ENCODE data around the gene CLDN5.
"Not testable (repeated sequence)": the region's sequence is repeated elsewhere in the genome, so short reads cannot be mapped to it uniquely, and the experiment has no call there.

The CLDN5 gene

GRCh38 chr22:19548427-19548826 lies 24.2 kb upstream of the CLDN5 start:
- DNase-seq (ENCODE audit: low read depth in 2 of 2): not testable (repeated sequence)

DNA sequence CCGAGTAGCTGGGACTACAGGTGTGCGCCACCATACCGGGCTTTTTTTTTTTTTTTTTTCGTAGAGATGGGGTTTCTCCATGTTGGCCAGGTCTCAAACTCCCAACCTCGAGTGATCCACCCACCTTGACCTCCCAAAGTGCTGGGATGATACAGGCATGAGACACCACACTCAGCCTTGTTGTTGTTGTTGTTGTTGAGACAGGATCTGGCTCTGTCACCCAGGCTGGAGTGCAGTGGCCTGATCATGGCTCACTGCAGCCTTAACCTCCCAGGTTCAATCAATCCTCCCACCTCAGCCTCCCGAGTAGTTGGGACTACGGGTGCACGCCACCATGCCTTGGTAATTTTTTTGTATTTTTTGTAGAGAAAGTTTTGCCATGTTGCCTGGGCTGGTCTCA lies 23.4 kb upstream of the CLDN5 start:
- no peak for DNase-seq (ENCODE audit: low read depth in 2 of 2)

GRCh38 chr22:19546680-19547079 lies 22.5 kb upstream of the CLDN5 start:
- DNase-seq (ENCODE audit: low read depth in 2 of 2): no peak

DNA sequence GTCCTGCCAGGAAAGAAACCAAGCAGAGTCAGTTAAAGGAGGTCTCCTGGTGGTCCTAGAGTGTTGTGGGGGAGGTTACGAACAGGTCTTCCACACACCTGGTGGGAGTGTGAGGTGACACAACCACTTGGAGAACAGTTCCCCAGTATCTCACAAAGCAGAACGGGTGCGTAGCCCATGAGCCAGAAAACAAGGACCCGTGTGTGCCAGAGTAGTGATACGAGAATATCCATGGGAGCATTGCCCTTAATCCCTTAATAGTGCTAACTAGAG lies 21.7 kb upstream of the CLDN5 start:
- no peak for DNase-seq (ENCODE audit: low read depth in 2 of 2)

GRCh38 chr22:19543970-19544708 lies 19.9 kb upstream of the CLDN5 start:
- DNase-seq (ENCODE audit: low read depth in 2 of 2): no peak

DNA sequence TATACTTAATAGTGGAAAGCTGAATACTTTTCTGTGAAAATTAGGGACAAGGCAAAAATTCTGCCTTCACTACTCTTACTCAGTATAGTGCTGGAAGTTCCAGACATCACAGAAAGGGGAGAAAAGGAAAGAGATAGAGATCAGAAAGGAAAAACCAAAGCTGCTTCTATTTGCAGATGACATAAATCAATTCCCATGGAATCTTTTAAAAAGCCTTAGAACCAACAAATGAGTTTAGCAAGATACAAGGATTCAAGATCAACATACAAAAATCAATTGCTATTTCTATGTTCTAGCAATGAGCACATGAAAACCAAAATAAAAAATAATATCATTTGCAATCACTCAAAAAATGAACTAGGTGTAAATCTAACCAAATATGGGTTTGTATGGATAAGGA lies 16.2 kb upstream of the CLDN5 start:
- DNase-seq (ENCODE audit: low read depth in 2 of 2): no peak

- DNase-seq (ENCODE audit: low read depth in 2 of 2): no peak
These were observed 13.8 kb upstream of the CLDN5 start for GRCh38 chr22:19537941-19538488.

- DNase-seq (ENCODE audit: low read depth in 2 of 2): no peak
These were observed 12.4 kb upstream of the CLDN5 start for GRCh38 chr22:19536564-19536963.

GRCh38 chr22:19535001-19535400 lies 10.8 kb upstream of the CLDN5 start:
- no peak for DNase-seq (ENCODE audit: low read depth in 2 of 2)

- DNase-seq (ENCODE audit: low read depth in 2 of 2): no peak
These were observed 9.6 kb upstream of the CLDN5 start for GRCh38 chr22:19533857-19534256.

GRCh38 chr22:19533049-19533626 lies 8.9 kb upstream of the CLDN5 start:
- no peak for DNase-seq (ENCODE audit: low read depth in 2 of 2)

GRCh38 chr22:19531327-19531726 lies 7.1 kb upstream of the CLDN5 start:
- not testable (repeated sequence) for DNase-seq (ENCODE audit: low read depth in 2 of 2)

GRCh38 chr22:19530751-19531150 lies 6.5 kb upstream of the CLDN5 start:
- DNase-seq (ENCODE audit: low read depth in 2 of 2): no peak

DNA sequence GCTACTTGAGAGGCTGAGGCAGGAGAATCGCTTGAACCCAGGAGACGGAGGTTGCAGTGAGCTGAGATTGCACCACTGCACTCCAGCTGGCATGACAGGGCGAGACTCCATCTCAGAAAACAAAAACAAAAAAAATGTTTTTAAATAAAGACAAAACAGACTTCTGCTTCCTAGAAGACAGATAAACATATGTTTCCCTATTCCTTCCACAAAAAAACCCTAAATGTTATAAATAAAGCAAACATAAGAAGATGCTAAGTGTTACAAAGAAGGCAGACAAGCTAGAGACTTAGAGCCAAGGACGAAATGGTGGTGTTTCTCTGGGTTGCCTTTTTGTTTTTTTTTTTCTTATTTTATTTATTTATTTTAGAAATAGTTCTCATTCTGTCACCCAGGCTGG lies 5.6 kb upstream of the CLDN5 start:
- DNase-seq (ENCODE audit: low read depth in 2 of 2): no peak

GRCh38 chr22:19527861-19528417 lies 3.7 kb upstream of the CLDN5 start:
- DNase-seq (ENCODE audit: low read depth in 2 of 2): no peak

DNA sequence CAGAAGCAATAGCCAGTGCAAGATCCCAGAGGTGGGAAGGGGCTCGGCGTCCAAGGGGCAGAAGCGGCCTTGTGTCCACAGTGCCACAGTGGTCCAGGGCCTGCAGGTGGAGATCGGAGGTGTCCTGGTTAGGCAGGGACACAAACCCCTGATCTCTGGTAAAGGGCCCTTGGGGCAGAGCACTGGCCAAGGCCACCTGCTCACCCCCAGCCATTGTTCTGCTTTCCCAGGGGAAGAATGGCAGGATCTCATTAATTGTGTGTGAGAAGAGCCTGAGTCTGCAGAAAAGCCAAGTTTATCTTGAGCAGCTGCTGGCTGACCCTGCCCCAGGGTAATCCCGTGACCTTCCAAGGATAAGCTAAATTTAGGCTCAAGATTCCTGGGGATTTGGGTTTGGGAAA lies 3.1 kb upstream of the CLDN5 start:
- DNase-seq (ENCODE audit: low read depth in 2 of 2): no peak

DNA sequence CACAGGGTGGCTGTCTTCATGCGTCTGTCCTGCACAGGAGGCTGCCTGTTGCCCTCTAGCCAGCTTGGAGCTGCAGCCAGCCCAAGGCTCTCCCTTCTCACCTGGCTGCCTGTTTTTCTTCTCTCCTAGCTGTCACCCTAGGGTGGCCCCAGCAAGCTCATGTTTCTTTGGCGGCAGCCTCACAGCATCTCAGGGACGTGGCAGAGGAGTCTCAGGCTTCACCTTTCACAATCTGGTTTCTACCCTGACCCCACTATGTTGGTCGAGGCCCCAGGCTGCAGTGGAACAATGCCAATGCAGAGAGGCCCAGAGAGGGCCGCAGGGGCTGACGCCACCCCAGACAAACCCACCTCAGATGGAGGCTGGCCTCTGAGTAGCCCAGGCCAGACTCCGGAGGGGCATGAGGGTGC lies 2.5 kb upstream of the CLDN5 start:
- DNase-seq (ENCODE audit: low read depth in 2 of 2): no peak

DNA sequence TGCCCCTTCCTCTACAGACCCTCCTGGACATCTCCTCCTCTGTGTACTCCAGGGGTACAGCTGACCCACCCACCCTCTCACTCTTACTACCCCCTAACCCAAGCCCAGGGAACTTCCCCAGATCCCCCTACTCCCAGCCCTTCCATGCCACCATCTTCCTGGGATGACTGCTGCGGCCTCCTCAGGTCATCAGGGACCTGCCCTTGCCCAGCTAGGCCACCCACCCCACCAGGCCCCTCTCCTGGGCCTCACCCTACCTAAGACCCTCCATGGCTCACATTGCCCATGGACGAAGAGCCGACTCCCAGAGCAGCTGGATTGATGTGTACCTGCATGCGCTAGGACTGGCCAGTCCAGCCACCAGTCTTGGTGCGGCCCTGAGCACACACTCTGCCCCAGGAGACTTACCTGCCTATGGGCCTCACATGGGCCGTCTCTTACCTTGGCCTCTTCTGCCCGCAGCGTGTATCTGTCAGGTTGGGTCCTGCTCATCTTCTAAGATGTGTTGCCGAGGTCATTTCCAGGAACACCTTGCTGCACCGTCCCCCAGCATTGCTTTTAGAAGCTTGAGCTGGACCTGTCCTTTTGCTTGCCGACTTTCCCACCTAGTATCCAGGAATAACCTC lies 2.0 kb upstream of the CLDN5 start:
- no peak for DNase-seq (ENCODE audit: low read depth in 2 of 2)

DNA sequence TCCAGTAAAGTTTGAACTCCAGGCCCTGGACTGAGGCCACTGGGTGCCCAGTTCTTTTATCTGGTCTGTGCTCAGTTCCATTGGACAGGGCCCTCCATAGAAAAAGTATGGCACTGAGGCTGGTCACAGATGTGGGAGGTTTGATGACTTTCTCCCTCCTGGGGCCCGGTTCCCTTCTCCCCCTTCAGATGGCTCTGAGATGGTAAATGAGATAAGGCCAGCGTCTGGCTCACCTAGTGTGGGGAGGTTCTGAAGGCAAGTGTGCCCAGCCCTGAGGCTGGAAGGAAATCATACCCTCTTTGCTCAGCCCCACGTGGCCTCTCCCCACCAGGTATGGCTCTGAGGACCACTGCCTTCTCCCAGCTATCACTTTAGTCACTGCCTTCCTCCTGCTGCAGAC lies 1.5 kb upstream of the CLDN5 start:
- no peak for DNase-seq (ENCODE audit: low read depth in 2 of 2)

DNA sequence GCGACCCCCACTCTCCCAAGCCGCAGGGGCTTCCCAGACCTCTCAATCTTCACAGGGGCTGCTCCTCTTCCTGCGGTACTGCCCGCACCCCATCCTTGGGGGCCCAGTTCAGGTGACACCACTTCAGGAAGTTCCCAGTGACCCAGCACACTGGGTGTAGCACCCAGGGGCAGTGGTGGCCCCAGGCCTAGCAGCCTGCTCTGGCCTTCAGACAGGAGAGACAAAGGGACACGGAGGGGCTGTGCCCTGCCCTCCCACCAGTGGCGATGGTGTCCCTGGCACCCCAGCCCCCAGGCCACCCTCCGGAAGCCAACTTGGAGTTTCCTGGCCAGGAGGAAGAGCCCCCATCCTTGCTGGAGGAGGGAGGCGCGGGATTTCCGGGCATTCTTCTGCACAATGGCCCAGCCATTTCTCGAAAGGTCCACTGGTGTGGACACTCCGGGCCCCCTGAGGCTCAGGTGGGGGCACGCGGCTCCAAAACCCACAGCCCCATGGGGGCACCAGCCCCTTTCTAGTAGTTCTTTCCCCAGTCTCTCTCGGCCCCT lies 978 bp upstream of the CLDN5 start:
- DNase-seq (ENCODE audit: low read depth in 2 of 2): no peak

DNA sequence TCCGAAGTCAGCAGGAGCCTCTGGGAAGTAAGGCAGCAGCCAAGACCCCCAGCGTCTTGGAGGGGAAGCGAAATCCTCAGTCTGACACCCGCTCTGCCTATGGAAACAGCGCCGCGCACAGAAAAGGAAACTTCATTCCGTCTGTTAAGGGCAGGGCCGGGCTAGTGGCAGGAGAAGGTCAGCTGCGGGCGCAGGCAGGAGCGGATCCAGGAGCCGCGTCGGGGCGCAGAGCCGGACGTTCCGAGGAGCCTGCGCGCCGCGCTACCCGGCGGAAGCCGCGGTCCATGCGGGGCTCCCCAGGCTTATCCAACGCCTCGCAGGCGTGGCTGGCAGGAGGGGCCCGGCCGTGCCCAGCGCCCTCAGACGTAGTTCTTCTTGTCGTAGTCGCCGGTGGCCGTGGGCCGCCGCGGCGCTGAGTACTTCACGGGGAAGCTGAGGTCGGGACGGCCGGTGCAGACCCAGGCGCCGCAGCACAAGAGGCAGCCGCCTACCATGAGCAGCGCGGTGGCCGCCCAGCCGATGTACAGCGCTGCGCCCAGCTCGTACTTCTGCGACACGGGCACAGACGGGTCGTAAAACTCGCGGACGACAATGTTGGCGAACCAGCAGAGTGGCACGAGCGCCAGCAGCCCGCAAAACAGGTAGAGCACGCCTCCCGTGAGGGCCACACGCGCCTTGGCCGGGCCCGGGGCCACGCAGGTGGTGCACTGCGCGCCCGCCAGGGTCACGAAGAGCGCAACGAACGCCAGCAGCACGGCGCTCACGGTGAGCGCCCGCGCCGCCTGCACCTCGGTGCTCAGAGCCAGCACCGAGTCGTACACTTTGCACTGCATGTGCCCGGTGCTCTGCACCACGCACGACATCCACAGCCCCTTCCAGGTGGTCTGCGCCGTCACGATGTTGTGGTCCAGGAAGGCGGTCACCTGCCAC lies 705 bp downstream of the CLDN5 start:
- no peak for DNase-seq (ENCODE audit: low read depth in 2 of 2)

GRCh38 chr22:19522881-19523239 lies 1.4 kb downstream of the CLDN5 start:
- no peak for DNase-seq (ENCODE audit: low read depth in 2 of 2)

All from activated CD8-positive, alpha-beta memory T cell treated with anti-CD3 and anti-CD28 coated beads for 4 hours (primary cell).